Measurements from ENCODE around the gene TRPC3.
A peak's percentile ranks its signal among the peaks of the same experiment; 100 is the strongest.

Gene TRPC3

DNA sequence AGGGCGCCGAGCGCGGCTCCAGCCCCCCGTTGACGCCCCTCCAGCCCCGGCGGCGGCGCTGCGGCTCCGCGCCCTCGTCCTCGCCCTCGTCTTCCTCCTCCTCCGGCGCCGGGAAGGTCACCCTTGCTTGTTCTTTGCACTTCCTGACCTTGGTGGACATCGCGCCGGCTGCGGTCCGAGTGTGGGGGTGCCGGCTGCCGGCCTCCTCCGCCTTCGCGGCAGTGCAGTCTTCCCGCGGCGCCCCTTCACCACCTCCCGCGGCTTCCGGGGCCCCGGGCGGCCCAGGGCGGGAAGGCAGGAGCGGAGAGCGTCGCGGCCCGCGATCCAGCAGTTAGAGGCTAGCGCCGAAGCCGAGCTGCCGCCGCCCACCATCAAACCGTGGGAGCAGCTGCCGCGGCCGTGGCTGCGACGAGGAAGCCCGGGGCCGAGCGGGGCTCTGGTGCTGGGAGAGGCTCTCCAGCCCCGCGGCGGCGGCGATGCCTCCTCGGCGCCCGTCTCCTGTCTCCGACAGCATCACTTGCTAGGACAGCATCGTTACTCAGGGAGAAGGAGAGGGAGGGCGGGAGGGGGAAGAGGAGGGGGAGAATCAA is at the start of gene TRPC3:
TRPC3 (minus strand) TSS at position 540 of the 590 bp plus-strand sequence; CDS start at position 160, 380 bp downstream.
- H3K4me1 ChIP-seq, result no peaks in the 10 kb centered on the region
- peak within 1 kb of the TSS; percentile 22 for H3K4me3 ChIP-seq
- H3K9me3 ChIP-seq, result no peaks in the 10 kb centered on the region
- in situ Hi-C loops (cut with MboI; ENCODE audit: low sequenced_read_pairs), result no loop called here
- H3K27me3 ChIP-seq (ENCODE audit: low read depth), result peaks cover 36% of the 10 kb centered on the region
- DNase-seq (ENCODE audit: low spot score in 2 of 2), result peak in 1 of 2 experiments; percentile 44
- no peaks in the 10 kb centered on the region for H3K36me3 ChIP-seq (replicated peaks)

DNA sequence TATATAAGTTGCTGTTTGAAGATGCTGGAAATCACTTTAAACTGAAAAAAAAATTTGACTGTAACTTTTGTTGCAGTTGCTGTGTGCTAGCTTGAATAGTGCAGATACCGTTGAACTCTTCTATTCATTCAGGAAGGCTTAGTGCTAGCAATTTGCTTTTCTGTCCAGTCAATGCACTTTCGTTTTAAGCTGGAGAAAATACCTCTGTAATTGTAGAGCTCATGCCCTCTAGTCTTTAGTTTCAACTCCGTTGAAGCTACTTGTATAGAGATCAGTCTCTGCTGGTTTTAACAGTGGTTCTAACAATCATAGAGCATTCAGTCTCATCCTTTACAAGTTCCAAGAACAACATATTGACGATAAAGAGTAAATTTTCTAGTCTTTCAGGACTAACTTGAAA is 49.0 kb upstream of the TRPC3 start:
- Histone ChIP-seq H3K36me3 (replicated peaks) (no peaks in the 10 kb centered on the region), H3K4me1 (no peaks in the 10 kb centered on the region)
- in situ Hi-C loops (cut with MboI; ENCODE audit: low sequenced_read_pairs), result no loop called here

GRCh38 chr4:121998024-121998423 is 46.2 kb upstream of the TRPC3 start:
- Histone ChIP-seq H3K4me3 (no peak overlapping the region), H3K9me3 (no peaks in the 10 kb centered on the region), H3K4me1 (no peaks in the 10 kb centered on the region), H3K27me3 (ENCODE audit: low read depth) (peaks cover 22% of the 10 kb centered on the region; the same call in 1 of the 2 replicates), H3K36me3 (replicated peaks) (no peaks in the 10 kb centered on the region)
- DNase-seq (ENCODE audit: low spot score in 2 of 2), result no peak
- in situ Hi-C loops (cut with MboI; ENCODE audit: low sequenced_read_pairs), result no loop called here

More for the DNA sequence above, 49.0 kb upstream of the TRPC3 start:
- no peaks in the 10 kb centered on the region for H3K9me3 ChIP-seq
- peaks cover 17% of the 10 kb centered on the region for H3K27me3 ChIP-seq (ENCODE audit: low read depth)
- H3K4me3 ChIP-seq, result no peak overlapping the region
- no peak for DNase-seq (ENCODE audit: low spot score in 2 of 2)

DNA sequence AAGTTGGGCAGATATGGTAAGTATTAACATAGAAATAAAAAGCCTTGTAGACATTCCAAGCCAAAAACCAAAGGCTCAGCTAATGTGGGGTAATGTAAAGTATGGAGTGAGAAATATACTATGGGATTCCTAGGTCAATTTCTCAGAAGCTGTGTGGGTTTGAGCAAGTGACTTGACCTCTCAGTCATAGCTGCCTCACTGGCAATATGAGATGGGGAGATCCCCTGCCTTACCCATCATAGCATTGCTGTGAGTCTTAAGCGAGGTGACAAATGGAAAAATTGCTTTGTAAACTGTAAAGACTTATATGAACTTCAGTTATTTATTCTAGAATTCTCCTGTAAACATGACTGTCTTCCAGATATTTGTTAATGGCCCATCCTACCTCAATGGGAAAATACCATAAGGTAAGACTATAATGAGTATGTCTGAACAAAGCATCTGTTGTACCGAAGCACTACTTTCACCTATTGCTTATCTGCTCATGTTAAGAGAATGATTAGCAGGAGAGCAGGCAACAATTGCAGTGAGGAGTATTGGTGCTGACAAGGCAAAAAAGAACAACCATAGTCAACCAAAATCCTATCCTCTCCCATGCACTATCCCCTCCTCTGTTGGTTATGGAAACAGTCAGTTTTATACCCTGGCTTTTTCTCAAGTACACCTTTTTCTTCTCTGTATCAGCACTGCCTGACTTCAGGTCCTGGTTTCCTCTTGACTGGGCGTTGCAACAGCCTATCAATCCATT is 44.1 kb upstream of the TRPC3 start:
- Histone ChIP-seq H3K4me3 (no peak overlapping the region), H3K9me3 (no peaks in the 10 kb centered on the region), H3K27me3 (ENCODE audit: low read depth) (peaks cover 21% of the 10 kb centered on the region; the same call in 1 of the 2 replicates), H3K4me1 (no peaks in the 10 kb centered on the region), H3K36me3 (replicated peaks) (no peaks in the 10 kb centered on the region)
- no peak for DNase-seq (ENCODE audit: low spot score in 2 of 2)
- in situ Hi-C loops (cut with MboI; ENCODE audit: low sequenced_read_pairs), result no loop called here

DNA sequence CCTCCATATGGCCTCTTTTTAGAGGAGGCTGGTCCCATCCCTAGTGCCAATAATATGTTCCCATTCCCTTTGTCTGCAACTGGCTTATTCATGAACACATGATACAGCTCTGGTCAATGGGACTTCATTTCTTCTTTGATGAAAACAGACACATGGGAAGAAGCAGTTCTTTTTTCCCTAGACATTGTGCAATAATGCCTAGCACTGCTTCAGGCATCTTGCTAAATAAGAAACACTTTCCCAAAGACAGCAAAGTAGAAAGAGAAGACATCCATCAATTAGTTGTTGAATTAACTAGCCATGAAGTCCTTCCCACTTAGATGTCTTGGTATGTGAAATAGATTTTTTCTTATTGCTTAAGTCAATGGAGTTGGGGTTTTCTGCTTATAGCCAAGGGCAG is 40.1 kb upstream of the TRPC3 start:
- in situ Hi-C loops (cut with MboI; ENCODE audit: low sequenced_read_pairs), result no loop called here
- no peaks in the 10 kb centered on the region for H3K36me3 ChIP-seq (replicated peaks)
- no peaks in the 10 kb centered on the region for H3K9me3 ChIP-seq
- no peak overlapping the region for H3K4me3 ChIP-seq
- H3K27me3 ChIP-seq (ENCODE audit: low read depth), result peaks cover 16% of the 10 kb centered on the region; the same call in 1 of the 2 replicates
- H3K4me1 ChIP-seq, result no peaks in the 10 kb centered on the region
- DNase-seq (ENCODE audit: low spot score in 2 of 2), result no peak

DNA sequence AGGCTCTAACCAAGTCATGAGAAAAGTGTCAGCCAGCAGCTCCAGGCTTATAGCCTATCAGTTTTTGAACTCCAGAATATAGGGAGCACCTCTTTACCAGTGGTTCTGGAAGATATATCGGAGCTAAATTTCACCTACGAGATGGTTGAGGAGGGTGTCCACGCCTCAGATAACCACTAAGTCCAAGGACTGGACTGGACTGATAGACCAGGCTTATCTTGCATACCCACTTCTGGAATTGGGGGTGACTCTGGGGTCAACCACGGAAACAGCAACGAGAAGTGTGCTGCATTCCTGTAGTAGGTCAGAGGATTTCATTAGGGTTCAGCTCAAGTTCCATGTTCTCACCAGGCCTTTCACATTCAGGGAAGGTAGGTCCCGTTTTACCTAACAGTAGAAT is 38.6 kb upstream of the TRPC3 start:
- Histone ChIP-seq H3K4me3 (no peak overlapping the region), H3K4me1 (no peaks in the 10 kb centered on the region), H3K9me3 (no peaks in the 10 kb centered on the region), H3K27me3 (ENCODE audit: low read depth) (0 out of 2 replicates have a peak, but pooled peaks cover 9% of the 10 kb centered on the region), H3K36me3 (replicated peaks) (no peaks in the 10 kb centered on the region)
- in situ Hi-C loops (cut with MboI; ENCODE audit: low sequenced_read_pairs), result no loop called here
- DNase-seq (ENCODE audit: low spot score in 2 of 2), result no peak

GRCh38 chr4:121989715-121990114 is 37.9 kb upstream of the TRPC3 start:
- no peaks in the 10 kb centered on the region for H3K4me1 ChIP-seq
- 0 out of 2 replicates have a peak, but pooled peaks cover 5% of the 10 kb centered on the region for H3K27me3 ChIP-seq (ENCODE audit: low read depth)
- DNase-seq (ENCODE audit: low spot score in 2 of 2), result no peak
- no peaks in the 10 kb centered on the region for H3K36me3 ChIP-seq (replicated peaks)
- in situ Hi-C loops (cut with MboI; ENCODE audit: low sequenced_read_pairs), result no loop called here
- H3K9me3 ChIP-seq, result no peaks in the 10 kb centered on the region
- H3K4me3 ChIP-seq, result no peak overlapping the region

GRCh38 chr4:121988950-121989349 is 37.1 kb upstream of the TRPC3 start:
- Histone ChIP-seq H3K9me3 (no peaks in the 10 kb centered on the region), H3K4me3 (no peak overlapping the region), H3K4me1 (no peaks in the 10 kb centered on the region), H3K27me3 (ENCODE audit: low read depth) (0 out of 2 replicates have a peak, but pooled peaks cover 5% of the 10 kb centered on the region), H3K36me3 (replicated peaks) (no peaks in the 10 kb centered on the region)
- in situ Hi-C loops (cut with MboI; ENCODE audit: low sequenced_read_pairs), result no loop called here
- no peak for DNase-seq (ENCODE audit: low spot score in 2 of 2)

DNA sequence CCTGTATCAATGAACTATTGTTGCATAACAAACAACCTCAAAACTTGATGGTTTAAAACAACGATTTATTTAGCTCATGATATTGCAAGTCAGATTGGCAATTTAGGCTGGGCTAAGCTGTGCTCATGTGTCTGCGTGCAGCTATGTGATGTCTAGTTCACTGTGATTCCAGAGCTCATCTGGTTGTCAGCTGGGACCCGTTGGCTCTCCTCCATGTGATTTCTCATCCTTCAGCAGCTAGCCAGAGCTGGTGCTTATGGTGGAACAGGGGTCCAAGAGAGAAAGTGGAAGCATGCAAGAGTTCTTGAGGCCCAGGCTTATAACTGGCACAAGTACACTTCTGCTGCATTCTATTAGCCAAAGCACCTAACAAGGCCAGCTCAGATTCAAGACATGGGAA is 28.8 kb upstream of the TRPC3 start:
- Histone ChIP-seq H3K36me3 (replicated peaks) (no peaks in the 10 kb centered on the region), H3K4me3 (no peak overlapping the region), H3K27me3 (ENCODE audit: low read depth) (peaks cover 8% of the 10 kb centered on the region), H3K4me1 (0 out of 2 replicates have a peak, but pooled peaks cover 7% of the 10 kb centered on the region), H3K9me3 (no peaks in the 10 kb centered on the region)
- in situ Hi-C loops (cut with MboI; ENCODE audit: low sequenced_read_pairs), result no loop called here
- DNase-seq (ENCODE audit: low spot score in 2 of 2), result no peak

GRCh38 chr4:121978172-121978516 is 26.3 kb upstream of the TRPC3 start:
- Histone ChIP-seq H3K4me1 (0 out of 2 replicates have a peak, but pooled peaks cover 7% of the 10 kb centered on the region), H3K9me3 (no peaks in the 10 kb centered on the region), H3K36me3 (replicated peaks) (no peaks in the 10 kb centered on the region), H3K27me3 (ENCODE audit: low read depth) (peaks cover 14% of the 10 kb centered on the region), H3K4me3 (no peak overlapping the region)
- DNase-seq (ENCODE audit: low spot score in 2 of 2), result no peak
- in situ Hi-C loops (cut with MboI; ENCODE audit: low sequenced_read_pairs), result no loop called here

- H3K36me3 ChIP-seq (replicated peaks), result no peaks in the 10 kb centered on the region
- H3K4me3 ChIP-seq, result no peak overlapping the region
- DNase-seq (ENCODE audit: low spot score in 2 of 2), result no peak
- in situ Hi-C loops (cut with MboI; ENCODE audit: low sequenced_read_pairs), result no loop called here
- no peaks in the 10 kb centered on the region for H3K9me3 ChIP-seq
- H3K4me1 ChIP-seq, result 0 out of 2 replicates have a peak, but pooled peaks cover 7% of the 10 kb centered on the region
- peaks cover 14% of the 10 kb centered on the region for H3K27me3 ChIP-seq (ENCODE audit: low read depth)
Measured at GRCh38 chr4:121977251-121978171, 25.7 kb upstream of the TRPC3 start.

DNA sequence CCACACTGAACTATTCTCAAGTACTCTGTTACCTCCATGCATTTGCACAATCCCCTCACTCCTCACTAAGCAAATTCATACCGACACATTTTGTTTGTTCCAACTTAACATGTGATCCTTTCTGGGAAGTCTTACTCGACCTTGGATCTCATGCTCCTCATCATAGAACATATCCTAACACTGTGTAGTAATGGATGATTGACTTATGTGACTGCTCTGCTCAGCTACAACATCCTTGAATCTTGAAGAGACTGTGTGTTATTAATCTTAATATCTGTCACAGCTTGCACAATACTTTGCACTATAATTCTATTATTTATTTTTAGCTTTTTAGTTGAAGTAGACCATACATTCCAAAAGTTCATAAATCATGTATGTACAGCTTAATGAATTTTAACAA is 23.9 kb upstream of the TRPC3 start:
- DNase-seq (ENCODE audit: low spot score in 2 of 2), result no peak
- in situ Hi-C loops (cut with MboI; ENCODE audit: low sequenced_read_pairs), result no loop called here
- no peaks in the 10 kb centered on the region for H3K4me1 ChIP-seq
- H3K27me3 ChIP-seq (ENCODE audit: low read depth), result peaks cover 11% of the 10 kb centered on the region; the same call in 1 of the 2 replicates
- no peaks in the 10 kb centered on the region for H3K9me3 ChIP-seq
- no peaks in the 10 kb centered on the region for H3K36me3 ChIP-seq (replicated peaks)
- no peak overlapping the region for H3K4me3 ChIP-seq

- H3K4me3 ChIP-seq, result no peak overlapping the region
- H3K36me3 ChIP-seq (replicated peaks), result no peaks in the 10 kb centered on the region
- H3K4me1 ChIP-seq, result no peaks in the 10 kb centered on the region
- no peaks in the 10 kb centered on the region for H3K9me3 ChIP-seq
- DNase-seq (ENCODE audit: low spot score in 2 of 2), result no peak
- H3K27me3 ChIP-seq (ENCODE audit: low read depth), result peaks cover 13% of the 10 kb centered on the region
- in situ Hi-C loops (cut with MboI; ENCODE audit: low sequenced_read_pairs), result no loop called here
Measured at GRCh38 chr4:121973816-121974215, 22.0 kb upstream of the TRPC3 start.
